K562 (cell line): Measurements from ENCODE around the gene PTPRU. TPM values are rescaled to one million over a fixed set of nuclear protein-coding genes. Genes with fewer than 3 reads are reported as not detected.

Experiments used
- ATAC-seq: fragments of 200-7000 bp; cut with Tn5 transposase; 3 replicates; pipeline ENCODE4 v1.9.1; 2020; ENCODE audit warnings: moderate library complexity
- BruUV-seq: library from RNA; stranded (reverse); fragments of 400-500 nt; replicated peaks from 2 replicates; lab custom pipeline; 2021; lab: Mats Ljungman, UMichigan
- CTCF ChIA-PET: fragments of 300-600 bp; formaldehyde crosslinking; extraction: SDS; loops from one replicate; lab custom pipeline; 2021; ENCODE audit warnings: low intra/inter-chr PET ratio; lab: Yijun Ruan, JAX
- POLR2A ChIA-PET: fragments of 300-600, 350-650 bp; sonication (Branson Sonifier 250); formaldehyde crosslinking; extraction: SDS; loops from one replicate; lab custom pipeline; 2021; ENCODE audit warnings: antibody characterized with exemption, inconsistent platforms; lab: Yijun Ruan, JAX
- DNase-seq, 4 experiments: peaks; one replicate each; pipeline versions ENCODE4 v3.0.0 to v3.0.0-alpha.2; 2011 to 2018; ENCODE audit warnings: low spot score in 3 of 4, mixed read lengths in 3 of 4; ENCODE audit errors: extremely low read depth in 1 of 4
- FAIRE-seq: peaks from 2 replicates; lab custom pipeline; 2011; peaks lifted over from hg19 to GRCh38; lab: Jason Lieb, UNC
- H2AFZ ChIP-seq: 2 replicates; pipeline ENCODE4 v1.6.0; 2011; ENCODE audit warnings: low read depth, low read length, control low read depth, inconsistent platforms
- H3K27ac ChIP-seq: fragments of 200-600 bp; 3 replicates; pipeline ENCODE4 v1.8.0; 2011; ENCODE audit warnings: low read depth, mild to moderate bottlenecking, control low read depth, inconsistent platforms, low read length, moderate library complexity, mixed read lengths; ENCODE audit errors: extremely low read depth
- H3K27me3 ChIP-seq, 2 experiments: fragments of 300-600 bp in 1 of 2; 2 replicates in 1 of 2; 3 replicates in 1 of 2; pipeline versions ENCODE4 v1.6.0 to v1.8.0; 2011; ENCODE audit warnings: inconsistent platforms in 2 of 2, low read length in 2 of 2, mild to moderate bottlenecking in 1 of 2, mixed read lengths in 1 of 2, moderate library complexity in 1 of 2; ENCODE audit not compliant: control insufficient read depth in 2 of 2, insufficient read depth in 2 of 2
- H3K36me3 ChIP-seq: fragments of 300-600 bp; 3 replicates; pipeline ENCODE4 v1.8.0; 2011; ENCODE audit warnings: mild to moderate bottlenecking, low read length, inconsistent platforms; ENCODE audit not compliant: control insufficient read depth, insufficient read depth
- H3K4me1 ChIP-seq, 2 experiments: fragments of 200-600 bp in 1 of 2; replicated peaks in 1 of 2; 2 replicates in 1 of 2; 3 replicates in 1 of 2; pipeline versions ENCODE4 v1.5.1 to v1.8.0; 2011; ENCODE audit warnings: inconsistent platforms in 2 of 2, low read length in 2 of 2, mild to moderate bottlenecking in 1 of 2, mixed read lengths in 1 of 2, moderate library complexity in 1 of 2; ENCODE audit not compliant: control insufficient read depth in 2 of 2, insufficient read depth in 2 of 2
- H3K4me2 ChIP-seq: 2 replicates; pipeline ENCODE4 v1.6.1; 2011; ENCODE audit warnings: low read length, control low read depth, inconsistent platforms, mixed read lengths; ENCODE audit not compliant: insufficient read depth
- H3K4me3 ChIP-seq: fragments of 200-600 bp; sonication (generic), shearing (Covaris generic); 2 replicates; pipeline ENCODE4 v1.5.1; 2016; ENCODE audit warnings: control low read depth, inconsistent platforms
- H3K79me2 ChIP-seq: fragments of 200-600 bp; 3 replicates; pipeline ENCODE4 v1.8.0; 2011; ENCODE audit warnings: low read length, inconsistent platforms; ENCODE audit not compliant: control insufficient read depth, insufficient read depth
- H3K9ac ChIP-seq, 2 experiments: 2 replicates each; pipeline versions ENCODE4 v1.6.0 to v1.6.1; 2011; ENCODE audit warnings: low read depth in 2 of 2, low read length in 2 of 2, control low read depth in 1 of 2, inconsistent platforms in 1 of 2, mild to moderate bottlenecking in 1 of 2, mixed read lengths in 1 of 2; ENCODE audit not compliant: insufficient read depth in 1 of 2
- H3K9me1 ChIP-seq: one replicate; pipeline ENCODE4 v1.6.0; 2011; ENCODE audit warnings: inconsistent platforms, mild to moderate bottlenecking, low read length, moderate library complexity; ENCODE audit not compliant: control insufficient read depth, insufficient read depth
- H3K9me3 ChIP-seq: replicated peaks from 2 replicates; pipeline ENCODE4 v1.5.1; 2011; ENCODE audit warnings: low read depth, low read length, inconsistent platforms; ENCODE audit not compliant: control insufficient read depth, insufficient read depth
- H4K20me1 ChIP-seq: replicated peaks from 2 replicates; pipeline ENCODE4 v1.6.1; 2011; ENCODE audit warnings: low read length, inconsistent platforms, mixed read lengths; ENCODE audit not compliant: control insufficient read depth, insufficient read depth
- ADNP ChIP-seq: fragments of 200-800 bp; sonication (Bioruptor generic); IDR thresholded peaks from 2 replicates; pipeline ENCODE4 v1.6.1; 2016; ENCODE audit warnings: missing genetic modification characterization, missing compliant biosample characterization
- CCNT2 ChIP-seq: IDR thresholded peaks from 2 replicates; pipeline ENCODE4 v1.6.1; 2011; ENCODE audit warnings: borderline replicate concordance, low read depth, mild to moderate bottlenecking, moderate library complexity, mixed read lengths, low read length; ENCODE audit not compliant: insufficient read length; ENCODE audit errors: extremely low read depth
- COPS2 ChIP-seq: fragments of 450-650 bp; conservative IDR thresholded peaks from 2 replicates; pipeline ENCODE4 v1.6.1; 2016; ENCODE audit warnings: mild to moderate bottlenecking, moderate library complexity
- GABPA ChIP-seq: fragments of 200-800 bp; sonication (Bioruptor generic); conservative IDR thresholded peaks from 2 replicates; pipeline ENCODE4 v1.6.1; 2016; ENCODE audit warnings: low read depth, missing genetic modification characterization, missing compliant biosample characterization
- GABPB2 ChIP-seq: fragments of 250-450 bp; sonication (Bioruptor Pico); conservative IDR thresholded peaks from 2 replicates; pipeline ENCODE4 v1.5.1; 2021; ENCODE audit warnings: mild to moderate bottlenecking
- HIVEP1 ChIP-seq: fragments of 250-450 bp; sonication (Bioruptor Pico); IDR thresholded peaks from 2 replicates; pipeline ENCODE4 v1.4.0; 2020; ENCODE audit warnings: mild to moderate bottlenecking
- HNRNPK ChIP-seq: fragments of 200-400 bp; formaldehyde crosslinking; IDR thresholded peaks from one replicate; pipeline ENCODE4 v1.6.1; 2018; ENCODE audit warnings: mild to moderate bottlenecking, low read depth, low read length; ENCODE audit not compliant: poor library complexity, severe bottlenecking
- KAT7 ChIP-seq: sonication (generic); formaldehyde crosslinking; IDR thresholded peaks from 2 replicates; pipeline ENCODE4 v1.8.0; 2022; ENCODE audit warnings: missing genetic modification reagents, mild to moderate bottlenecking, borderline replicate concordance
- KDM2B ChIP-seq: fragments of 250-450 bp; sonication (Bioruptor Pico); IDR thresholded peaks from 2 replicates; pipeline ENCODE4 v1.8.0; 2021; ENCODE audit warnings: mild to moderate bottlenecking, moderate library complexity
- MEIS2 ChIP-seq: fragments of 450-650 bp; IDR thresholded peaks from 2 replicates; pipeline ENCODE4 v1.6.1; 2014; ENCODE audit warnings: mild to moderate bottlenecking; ENCODE audit not compliant: partially characterized antibody
- MTA2 ChIP-seq: fragments of 450-650 bp; IDR thresholded peaks from 2 replicates; pipeline ENCODE4 v1.6.1; 2016; ENCODE audit warnings: low read depth
- PATZ1 ChIP-seq: fragments of 250-450 bp; sonication (Bioruptor Pico); IDR thresholded peaks from 2 replicates; pipeline ENCODE4 v1.5.0; 2020; ENCODE audit warnings: mild to moderate bottlenecking, borderline replicate concordance
- SMARCA4 ChIP-seq: fragments of 450-650 bp; IDR thresholded peaks from 2 replicates; pipeline ENCODE4 v1.6.1; 2016
- SPI1 ChIP-seq: IDR thresholded peaks from 2 replicates; pipeline ENCODE4 v1.6.1; 2011; ENCODE audit warnings: low read depth, low read length, control low read depth, borderline replicate concordance
- TAF1 ChIP-seq: IDR thresholded peaks from 2 replicates; pipeline ENCODE4 v1.6.1; 2011; ENCODE audit warnings: mild to moderate bottlenecking, low read length, moderate library complexity; ENCODE audit not compliant: insufficient read depth, control insufficient read depth, severe bottlenecking; ENCODE audit errors: extremely low read depth
- TCFL5 ChIP-seq: fragments of 250-450 bp; sonication (Bioruptor Pico); conservative IDR thresholded peaks from 2 replicates; pipeline ENCODE4 v1.6.1; 2021; ENCODE audit warnings: mild to moderate bottlenecking, moderate library complexity, matching md5 sums
- ZNF511 ChIP-seq: sonication (generic); formaldehyde crosslinking; IDR thresholded peaks from 2 replicates; pipeline ENCODE4 v1.8.0; 2022; ENCODE audit warnings: mild to moderate bottlenecking, missing genetic modification reagents
- WGBS: fragments of 100-300 bp; shearing (Covaris generic); methylation state at CpG from one replicate; pipeline ENCODE4 v1.1.6; 2016; ENCODE audit warnings: low coverage, mixed read lengths; ENCODE audit not compliant: insufficient coverage; ENCODE audit errors: missing lambda C conversion rate; 5-methylcytosine and 5-hydroxymethylcytosine counted together
- in situ Hi-C: fragments of 300-500 bp; cut with MboI; formaldehyde crosslinking; loops from 4 replicates; pipeline ENCODE4 v1.15.0; 2018; ENCODE audit warnings: inconsistent platforms, mixed read lengths
- intact Hi-C: fragments of 100-400 bp; cut with micrococcal nuclease; formaldehyde crosslinking; loops from 2 replicates; pipeline ENCODE4 v1.14.2; 2022
- polyA plus RNA-seq, 8 experiments: library from polyadenylated mRNA; depleted of rRNA in 4 of 8; stranded (reverse) in 5 of 8; unstranded in 3 of 8; fragments of >200 nt; fragmentation: Nextera tagmentation in 2 of 8; fragmentation: Illumina TruSeq in 1 of 8; extraction: Ambion mirVana in 2 of 8; extraction: Trizol in 1 of 8; gene quantifications; 2 replicates each; pipeline versions ENCODE4 v1.2.1 to v1.2.3, GENCODE V29; 2011 to 2014; ENCODE audit warnings: inconsistent platforms in 1 of 8, missing spikeins in 1 of 8
- total RNA-seq, 7 experiments: library from RNA; depleted of rRNA in 6 of 7; stranded (reverse); fragments of >200 nt in 6 of 7; fragmentation: Illumina TruSeq in 2 of 7; extraction: Trizol in 2 of 7; gene quantifications; 2 replicates each; pipeline versions ENCODE4 v1.2.1 to v1.2.3, GENCODE V29; 2011 to 2021; ENCODE audit warnings: low replicate concordance in 1 of 7

Gene PTPRU
- total and polyA plus RNA-seq, 9 of the 15 experiments (the other 6 are each of a cell fraction or from before 2014, with no cell fraction given): 0.01 to 2.9 (median 1.0) TPM

GRCh38 chr1:29202053-29202452 lies 34.3 kb upstream of the PTPRU start (continued):
- TF ChIP-seq CCNT2 (no peak), KDM2B (no peak), SPI1 (peak; percentile 85), KAT7 (CRISPR knock-in tag) (peak; percentile 68; the same call in 1 of the 2 replicates), GABPA (tag) (0 out of 2 replicates have a peak, but pooled peaks have one; percentile 9), HIVEP1 (CRISPR knock-in tag) (no peak), TCFL5 (CRISPR knock-in tag) (no peak)

- BruUV-seq: no TSS peak
- WGBS: 11% methylated on average over 14 of the region's 14 CpGs
- POLR2A ChIA-PET: interaction anchor here (0.6 to 2.7 kb wide), 19 partner anchors 12 to 554 kb away, joined by 3 to 21 read pairs (median 4); partner anchors contain the start of genes RNU11 and SRSF4
- TF ChIP-seq GABPB2 (CRISPR knock-in tag) (0 out of 2 replicates have a peak, but pooled peaks have one; percentile 28), ADNP (no peak), COPS2 (no peak), ZNF511 (no peak), MEIS2 (peak; percentile 83), HNRNPK (no peak), MTA2 (peak; percentile 77), PATZ1 (no peak), TAF1 (no peak), SMARCA4 (peak; percentile 92)
These were observed 33.6 kb upstream of the PTPRU start for GRCh38 chr1:29202584-29203340.

More at GRCh38 chr1:29202584-29203340, 33.6 kb upstream of the PTPRU start:
- Histone ChIP-seq H3K4me2 (peak overlapping the region; percentile 57), H3K9me1 (no peaks in the 10 kb centered on the region), H3K9me3 (no peaks in the 10 kb centered on the region), H3K27ac (peak overlapping the region; percentile 78), H2AFZ (peak overlapping the region; percentile 37; the same call in 1 of the 2 replicates), H3K9ac (peak overlapping the region; percentile 4 to 55; a peak in 3 of 4 replicates), H4K20me1 (no peaks in the 10 kb centered on the region), H3K36me3 (peaks cover 86% of the 10 kb centered on the region), H3K79me2 (no peaks in the 10 kb centered on the region), H3K4me3 (no peak overlapping the region), H3K27me3 (no peaks in the 10 kb centered on the region), H3K4me1 (peaks cover 22 to 27% of the 10 kb centered on the region in 2 experiments)
- CTCF ChIA-PET: interaction anchor here (1.1 to 3.8 kb wide), 5 partner anchors 19 to 1505 kb away, joined by 3 to 35 read pairs (median 9); partner anchors contain the start of gene SRSF4
- DNase-seq (peak; percentile 95 to 99 (median 96)), FAIRE-seq (peak; percentile 100), ATAC-seq (peak; percentile 99)
- intact Hi-C loops (loop anchor here (1.0 to 5.0 kb wide), 6 partner anchors 21 to 555 kb away; partner anchors contain the start of genes RNU11 and SRSF4), in situ Hi-C loops (loop anchor here (5.0 kb wide), 1 partner anchor 165 kb away; no protein-coding TSS in a partner anchor)
